ENCODE results near the gene REPS2. TPM values are rescaled to one million over a fixed set of nuclear protein-coding genes. Genes with fewer than 3 reads are reported as not detected.
"Not testable (repeated sequence)": the region's sequence is repeated elsewhere in the genome, so short reads cannot be mapped to it uniquely, and the experiment has no call there.

Gene REPS2
- total RNA-seq, 1 donor from 2014 or later: 8.0 TPM

GRCh38 chrX:16958356-16958755, 11.9 kb downstream of the REPS2 start:
- no peak for ATAC-seq
- DNase-seq: no peak
- intact Hi-C loops (cut with micrococcal nuclease): no loop called here

GRCh38 chrX:16962661-16963060, 16.2 kb downstream of the REPS2 start:
- intact Hi-C loops (cut with micrococcal nuclease); ATAC-seq; DNase-seq: not testable (repeated sequence)

- ATAC-seq: no peak
- DNase-seq: no peak
- intact Hi-C loops (cut with micrococcal nuclease): no loop called here
Measured at GRCh38 chrX:16963216-16963615, 16.8 kb downstream of the REPS2 start.

- intact Hi-C loops (cut with micrococcal nuclease); DNase-seq; ATAC-seq: not testable (repeated sequence)
Measured at GRCh38 chrX:16964976-16965375, 18.5 kb downstream of the REPS2 start.

GRCh38 chrX:16966752-16967448, 20.4 kb downstream of the REPS2 start:
- intact Hi-C loops (cut with micrococcal nuclease): no loop called here
- ATAC-seq (no peak), DNase-seq (no peak)

GRCh38 chrX:16968753-16969152, 22.3 kb downstream of the REPS2 start:
- DNase-seq; ATAC-seq; intact Hi-C loops (cut with micrococcal nuclease): not testable (repeated sequence)

- no peak for ATAC-seq
- no peak for DNase-seq
- intact Hi-C loops (cut with micrococcal nuclease): no loop called here
Measured at GRCh38 chrX:16970977-16971376, 24.5 kb downstream of the REPS2 start.

GRCh38 chrX:16971694-16972093, 25.2 kb downstream of the REPS2 start:
- intact Hi-C loops (cut with micrococcal nuclease): no loop called here
- ATAC-seq (no peak), DNase-seq (no peak)

- ATAC-seq (no peak), DNase-seq (no peak)
- intact Hi-C loops (cut with micrococcal nuclease): no loop called here
Measured at GRCh38 chrX:16975233-16975632, 28.8 kb downstream of the REPS2 start.

- intact Hi-C loops (cut with micrococcal nuclease): no loop called here
- no peak for ATAC-seq
- no peak for DNase-seq
Measured at GRCh38 chrX:16977771-16978170, 31.3 kb downstream of the REPS2 start.

- ATAC-seq: no peak
- DNase-seq: no peak
- intact Hi-C loops (cut with micrococcal nuclease): no loop called here
Measured at GRCh38 chrX:16978193-16978984, 31.9 kb downstream of the REPS2 start.

GRCh38 chrX:16979226-16979625, 32.8 kb downstream of the REPS2 start:
- intact Hi-C loops (cut with micrococcal nuclease): no loop called here
- ATAC-seq (no peak), DNase-seq (no peak)

- DNase-seq: no peak
- intact Hi-C loops (cut with micrococcal nuclease): no loop called here
- ATAC-seq: no peak
Measured at GRCh38 chrX:16981209-16981608, 34.8 kb downstream of the REPS2 start.

GRCh38 chrX:16981980-16982379, 35.5 kb downstream of the REPS2 start:
- DNase-seq (no peak), ATAC-seq (no peak)
- intact Hi-C loops (cut with micrococcal nuclease): no loop called here

- ATAC-seq: no peak
- intact Hi-C loops (cut with micrococcal nuclease): no loop called here
- no peak for DNase-seq
Measured at GRCh38 chrX:16983051-16983450, 36.6 kb downstream of the REPS2 start.

- DNase-seq: no peak
- intact Hi-C loops (cut with micrococcal nuclease): no loop called here
- no peak for ATAC-seq
Measured at GRCh38 chrX:16985286-16985685, 38.8 kb downstream of the REPS2 start.

- intact Hi-C loops (cut with micrococcal nuclease): no loop called here
- no peak for ATAC-seq
- no peak for DNase-seq
Measured at GRCh38 chrX:16986169-16986568, 39.7 kb downstream of the REPS2 start.

- intact Hi-C loops (cut with micrococcal nuclease): no loop called here
- DNase-seq (no peak), ATAC-seq (no peak)
Measured at GRCh38 chrX:16989750-16990149, 43.3 kb downstream of the REPS2 start.

GRCh38 chrX:16990839-16991238, 44.4 kb downstream of the REPS2 start:
- DNase-seq: no peak
- no peak for ATAC-seq
- intact Hi-C loops (cut with micrococcal nuclease): no loop called here

- intact Hi-C loops (cut with micrococcal nuclease): no loop called here
- ATAC-seq: no peak
Measured at GRCh38 chrX:16992445-16992844, 46.0 kb downstream of the REPS2 start.

GRCh38 chrX:16992951-16993350, 46.5 kb downstream of the REPS2 start:
- DNase-seq (no peak), ATAC-seq (no peak)
- intact Hi-C loops (cut with micrococcal nuclease): no loop called here

More at GRCh38 chrX:16992445-16992844, 46.0 kb downstream of the REPS2 start:
- DNase-seq: no peak
